Measurements from ENCODE around the gene SLIT3. TPM values are rescaled to one million over a fixed set of nuclear protein-coding genes. Genes with fewer than 3 reads are reported as not detected.

The SLIT3 gene
- total and polyA plus RNA-seq, 2 donors (not counting 3 experiments of a cell fraction or from before 2014, with no cell fraction given): 0.90 to 1.0 TPM

DNA sequence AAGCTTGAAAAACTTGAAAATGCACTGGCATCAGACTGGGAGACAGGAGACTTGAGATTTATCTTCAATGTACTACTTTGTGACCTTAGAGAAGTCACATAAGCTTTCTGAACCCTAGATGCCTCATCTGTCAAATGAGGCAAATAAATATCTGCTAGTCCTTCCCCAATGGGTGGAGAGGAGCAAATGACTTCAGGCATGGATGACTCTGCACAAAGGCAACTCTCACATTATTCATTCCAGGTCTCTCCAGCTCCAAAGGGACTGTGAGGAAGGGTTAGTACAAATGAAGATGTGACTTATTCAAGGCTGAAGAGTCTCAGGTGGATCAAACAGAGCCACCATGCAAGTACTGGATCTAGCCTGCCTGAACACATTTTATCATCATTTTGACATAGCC lies 228.7 kb downstream of the SLIT3 start:
- no TSS peak for BruUV-seq (replicated peaks)
- Histone ChIP-seq H4K20me1 (replicated peaks; ENCODE audit: control insufficient read depth, extremely low read depth, insufficient read depth, low read length) (no peaks in the 10 kb centered on the region), H3K9me1 (replicated peaks; ENCODE audit: control insufficient read depth, extremely low read depth, insufficient read depth, low read length) (no peaks in the 10 kb centered on the region), H3K4me1 (ENCODE audit: control insufficient read depth, extremely low read depth, insufficient read depth, low read length) (no peaks in the 10 kb centered on the region), H3K27me3 (ENCODE audit: control insufficient read depth in 2 of 2, insufficient read depth in 2 of 2, low read length in 2 of 2) (no peaks in the 10 kb centered on the region), H3K9me3 (replicated peaks; ENCODE audit: control insufficient read depth, insufficient read depth, low read length) (no peaks in the 10 kb centered on the region), H2AFZ (ENCODE audit: low read depth, low read length) (no peak overlapping the region), H3K9ac (replicated peaks; ENCODE audit: extremely low read depth, insufficient read depth, low read length) (no peak overlapping the region), H3K4me2 (ENCODE audit: insufficient read depth, low read length) (no peak overlapping the region), H3K79me2 (ENCODE audit: control insufficient read depth, insufficient read depth, low read length) (no peaks in the 10 kb centered on the region), H3K27ac (ENCODE audit: insufficient read depth, low read depth, low read length) (no peak overlapping the region), H3K4me3 (replicated peaks in 1 of 3; ENCODE audit: insufficient read depth in 1 of 3, low read depth in 1 of 3, low read length in 3 of 3) (no peak overlapping the region), H3K36me3 (ENCODE audit: control insufficient read depth in 2 of 2, extremely low read depth in 1 of 2, insufficient read depth in 2 of 2, low read length in 2 of 2) (no peaks in the 10 kb centered on the region)
- intact Hi-C loops (cut with micrococcal nuclease) (no loop called here), dilution Hi-C loops (cut with MboI; ENCODE audit: extremely low pct_ligation_motif_present, low sequenced_read_pairs) (no loop called here)
- TF ChIP-seq POLR2AphosphoS5 (IDR thresholded peaks at IDR 0.05; ENCODE audit: insufficient read depth, low read depth, low read length): no peak
- TF ChIP-seq, protein P1, sequence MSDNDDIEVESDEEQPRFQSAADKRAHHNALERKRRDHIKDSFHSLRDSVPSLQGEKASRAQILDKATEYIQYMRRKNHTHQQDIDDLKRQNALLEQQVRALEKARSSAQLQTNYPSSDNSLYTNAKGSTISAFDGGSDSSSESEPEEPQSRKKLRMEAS (IDR thresholded peaks at IDR 0.05; ENCODE audit: insufficient read depth, insufficient read length): no peak
- TF ChIP-seq POLR2A (IDR thresholded peaks at IDR 0.05; ENCODE audit: low read depth, low read length): no peak
- no peak for TF ChIP-seq FOS (IDR thresholded peaks at IDR 0.05; ENCODE audit: borderline replicate concordance, insufficient read depth, low read length)
- TF ChIP-seq, protein P2, sequence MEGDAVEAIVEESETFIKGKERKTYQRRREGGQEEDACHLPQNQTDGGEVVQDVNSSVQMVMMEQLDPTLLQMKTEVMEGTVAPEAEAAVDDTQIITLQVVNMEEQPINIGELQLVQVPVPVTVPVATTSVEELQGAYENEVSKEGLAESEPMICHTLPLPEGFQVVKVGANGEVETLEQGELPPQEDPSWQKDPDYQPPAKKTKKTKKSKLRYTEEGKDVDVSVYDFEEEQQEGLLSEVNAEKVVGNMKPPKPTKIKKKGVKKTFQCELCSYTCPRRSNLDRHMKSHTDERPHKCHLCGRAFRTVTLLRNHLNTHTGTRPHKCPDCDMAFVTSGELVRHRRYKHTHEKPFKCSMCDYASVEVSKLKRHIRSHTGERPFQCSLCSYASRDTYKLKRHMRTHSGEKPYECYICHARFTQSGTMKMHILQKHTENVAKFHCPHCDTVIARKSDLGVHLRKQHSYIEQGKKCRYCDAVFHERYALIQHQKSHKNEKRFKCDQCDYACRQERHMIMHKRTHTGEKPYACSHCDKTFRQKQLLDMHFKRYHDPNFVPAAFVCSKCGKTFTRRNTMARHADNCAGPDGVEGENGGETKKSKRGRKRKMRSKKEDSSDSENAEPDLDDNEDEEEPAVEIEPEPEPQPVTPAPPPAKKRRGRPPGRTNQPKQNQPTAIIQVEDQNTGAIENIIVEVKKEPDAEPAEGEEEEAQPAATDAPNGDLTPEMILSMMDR (IDR thresholded peaks at IDR 0.05; ENCODE audit: extremely low read depth in 1 of 2, insufficient read depth in 1 of 2, low read depth in 1 of 2, low read length in 2 of 2): no peak
- TF ChIP-seq GATA2 (IDR thresholded peaks at IDR 0.05; ENCODE audit: insufficient read depth, insufficient read length, low read depth, low read length): no peak
- no peak for TF ChIP-seq JUN (IDR thresholded peaks at IDR 0.05; ENCODE audit: borderline replicate concordance, insufficient read depth, insufficient read length, low read depth)
- no peak for TF ChIP-seq EZH2 (IDR thresholded peaks at IDR 0.05; ENCODE audit: borderline replicate concordance, low read depth, low read length, severe bottlenecking)
- no peak for TF ChIP-seq MYC (IDR thresholded peaks at IDR 0.05; ENCODE audit: low read depth, low read length)
- ChIA-PET POLR2A (no interaction called here), CTCF (no interaction called here)
- no peak for FAIRE-seq
- DNase-seq (ENCODE audit: low read depth, low spot score): no peak
